IgD-negative memory B cell (primary cell): ENCODE data around the gene CRADD. TPM values are rescaled to one million over a fixed set of nuclear protein-coding genes. Genes with fewer than 3 reads are reported as not detected.
A peak's percentile ranks its signal among the peaks of the same experiment; 100 is the strongest.

ENCODE experiments used
- H3K27ac Mint-ChIP-seq, 3 donors: one replicate each; pipeline ENCODE4 v1.8.0; 2020 to 2022; ENCODE audit warnings: mild to moderate bottlenecking in 3 of 3, mixed read lengths in 3 of 3, moderate library complexity in 1 of 3
- H3K27me3 Mint-ChIP-seq: one replicate; pipeline ENCODE4 v1.8.0; 2021; ENCODE audit warnings: mixed read lengths
- H3K36me3 Mint-ChIP-seq: one replicate; pipeline ENCODE4 v1.8.0; 2020; ENCODE audit warnings: mild to moderate bottlenecking, mixed read lengths
- H3K4me1 Mint-ChIP-seq, 3 donors: one replicate each; pipeline ENCODE4 v1.8.0; 2020 to 2022; ENCODE audit warnings: mixed read lengths in 3 of 3, mild to moderate bottlenecking in 1 of 3
- H3K4me3 Mint-ChIP-seq, 4 donors: one replicate each; pipeline ENCODE4 v1.8.0; 2020 to 2022; ENCODE audit warnings: mild to moderate bottlenecking in 4 of 4, mixed read lengths in 4 of 4, moderate library complexity in 3 of 4
- H3K9me3 Mint-ChIP-seq, 3 donors: one replicate each; pipeline ENCODE4 v1.8.0; 2020 to 2021; ENCODE audit warnings: mixed read lengths in 3 of 3, mild to moderate bottlenecking in 1 of 3
- polyA plus RNA-seq: library from polyadenylated mRNA; unstranded; fragments of 300-500 nt; fragmentation: Illumina TruSeq; gene quantifications from one replicate; pipeline ENCODE4 v1.2.3, GENCODE V29; 2021

CRADD gene
- polyA plus RNA-seq, 1 donor from 2014 or later = 9.4 TPM

DNA sequence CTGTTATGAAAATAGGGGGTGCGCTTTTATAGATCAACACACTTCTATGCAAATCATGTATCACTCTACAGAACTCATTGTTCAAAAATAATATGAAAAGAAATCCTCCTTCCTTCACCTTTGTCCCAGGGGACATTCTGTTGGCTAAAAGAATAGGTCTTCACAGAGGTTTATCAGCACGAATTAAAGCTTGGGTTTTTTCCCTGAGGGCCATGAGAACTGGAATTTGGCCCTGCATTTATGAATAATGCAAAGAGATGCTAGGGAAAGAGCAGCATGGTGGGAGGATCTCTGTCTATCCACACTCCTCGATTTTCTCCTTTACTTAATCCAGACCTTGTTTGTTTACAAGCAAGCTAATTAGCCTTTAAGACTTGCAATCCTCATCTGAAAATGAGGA lies 16.2 kb upstream of the CRADD start:
- Mint-ChIP-seq H3K27ac (no peak overlapping the region), H3K9me3 (peaks cover 0 to 5% (median 4%) of the 10 kb centered on the region in 3 donors), H3K36me3 (peaks cover 2% of the 10 kb centered on the region), H3K4me1 (no peaks in the 10 kb centered on the region), H3K27me3 (no peaks in the 10 kb centered on the region), H3K4me3 (no peak overlapping the region)

DNA sequence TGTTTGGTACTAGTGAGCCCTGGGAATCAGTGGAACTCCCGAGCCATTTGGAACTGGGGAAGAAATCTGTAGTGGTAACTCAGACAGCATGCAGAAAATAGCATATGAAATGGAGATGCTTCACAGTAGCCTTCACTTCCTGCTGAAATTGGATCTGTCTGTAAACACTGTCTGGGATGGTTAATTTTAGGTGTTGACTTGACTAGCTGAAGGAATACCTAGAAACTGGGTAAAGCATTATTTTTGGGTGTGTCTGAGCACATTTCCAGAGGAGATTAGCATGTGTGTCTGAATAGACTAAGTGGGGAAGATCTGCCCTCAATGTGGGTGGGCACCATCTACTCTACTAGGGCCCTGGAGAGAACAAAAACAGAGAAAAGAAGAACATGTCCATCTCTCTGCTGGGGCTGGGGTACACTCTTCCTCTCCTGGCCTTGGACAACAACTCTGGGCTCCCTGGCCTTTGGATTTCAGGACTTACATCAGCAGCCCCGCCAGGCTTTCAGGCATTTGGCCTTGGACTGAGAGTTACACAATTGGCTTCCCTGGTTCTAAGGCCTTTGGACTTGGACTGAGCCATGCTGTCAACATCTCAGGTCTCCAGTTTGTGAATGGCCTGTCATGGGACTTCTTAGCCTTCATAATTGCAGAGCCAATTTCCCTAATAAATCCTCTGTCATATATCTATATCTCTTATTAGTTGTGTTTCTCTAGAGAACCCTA lies 14.0 kb upstream of the CRADD start:
- no peak overlapping the region for H3K4me3 Mint-ChIP-seq
- H3K4me1 Mint-ChIP-seq = no peaks in the 10 kb centered on the region
- H3K27ac Mint-ChIP-seq = no peak overlapping the region
- no peaks in the 10 kb centered on the region for H3K27me3 Mint-ChIP-seq
- peaks cover 0 to 2% (median 0%) of the 10 kb centered on the region in 3 donors for H3K9me3 Mint-ChIP-seq
- H3K36me3 Mint-ChIP-seq = peaks cover 4% of the 10 kb centered on the region

DNA sequence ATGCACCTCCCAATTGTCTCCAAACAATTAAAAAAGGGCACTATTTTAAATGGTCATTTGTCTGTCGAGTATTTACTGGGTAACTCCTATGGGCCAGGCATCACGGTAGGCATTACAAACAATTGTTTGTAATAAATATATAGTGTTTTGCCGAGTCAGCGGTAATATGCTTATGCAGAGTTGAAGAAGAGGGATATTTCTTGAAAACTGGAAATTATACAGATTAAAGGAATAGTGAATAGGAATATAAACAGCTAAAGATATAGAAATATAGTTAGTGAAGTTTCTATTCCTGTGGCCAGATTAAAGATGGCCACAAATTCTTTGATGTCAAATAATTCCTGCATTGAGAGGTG lies 13.5 kb upstream of the CRADD start:
- peaks cover 0 to 2% (median 0%) of the 10 kb centered on the region in 3 donors for H3K9me3 Mint-ChIP-seq
- H3K4me1 Mint-ChIP-seq = no peaks in the 10 kb centered on the region
- H3K27ac Mint-ChIP-seq = no peak overlapping the region
- H3K27me3 Mint-ChIP-seq = no peaks in the 10 kb centered on the region
- no peak overlapping the region for H3K4me3 Mint-ChIP-seq
- peaks cover 8% of the 10 kb centered on the region for H3K36me3 Mint-ChIP-seq

DNA sequence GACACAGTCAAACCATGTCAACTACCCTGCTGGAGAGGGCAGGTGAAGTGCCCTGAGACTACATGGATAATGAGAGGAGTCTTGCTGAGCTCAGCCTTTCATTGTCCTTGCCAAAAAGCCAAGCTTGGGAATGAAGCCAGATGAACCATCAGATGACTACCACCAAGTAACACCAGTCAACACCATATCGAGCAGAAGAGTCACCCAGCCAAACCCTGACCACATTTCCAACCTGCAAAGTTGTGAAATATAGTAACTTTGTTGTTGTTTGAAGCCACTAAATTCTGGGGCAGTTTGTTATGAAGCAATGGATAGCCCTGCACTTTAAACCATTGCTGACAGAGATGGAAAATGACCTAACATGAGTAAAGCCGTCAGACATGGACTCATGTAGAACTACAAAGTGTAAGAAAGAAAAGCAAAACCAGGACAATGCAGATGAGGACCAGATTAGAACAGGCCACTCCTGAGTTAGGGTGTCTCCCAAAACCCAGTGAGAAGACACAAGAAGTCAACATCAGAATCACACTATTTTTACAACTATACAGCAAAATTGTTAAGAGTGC lies 12.5 kb upstream of the CRADD start:
- H3K27me3 Mint-ChIP-seq = no peaks in the 10 kb centered on the region
- H3K27ac Mint-ChIP-seq = no peak overlapping the region
- peaks cover 8% of the 10 kb centered on the region for H3K36me3 Mint-ChIP-seq
- H3K4me1 Mint-ChIP-seq = no peaks in the 10 kb centered on the region
- peaks cover 2 to 3% (median 2%) of the 10 kb centered on the region in 3 donors for H3K9me3 Mint-ChIP-seq
- H3K4me3 Mint-ChIP-seq = no peak overlapping the region

DNA sequence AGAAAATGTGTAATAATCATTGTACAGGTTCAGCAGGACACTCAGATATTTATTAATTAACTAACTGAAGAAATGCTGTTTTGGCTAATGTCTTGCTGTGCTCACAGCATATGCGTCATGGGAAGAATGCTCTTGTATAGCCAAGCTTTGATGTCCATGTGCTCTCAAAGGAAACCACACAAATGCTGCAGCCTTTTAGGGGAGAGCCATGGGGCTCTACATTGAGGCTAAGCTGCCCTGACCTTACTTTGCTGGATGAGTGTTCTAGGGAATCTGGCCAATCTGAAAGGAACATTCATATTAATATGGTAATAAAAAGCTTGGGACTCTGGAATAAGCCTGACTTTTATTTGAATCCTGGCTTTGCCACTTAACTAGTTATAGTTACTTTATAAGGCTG lies 9.5 kb upstream of the CRADD start:
- H3K36me3 Mint-ChIP-seq = peaks cover 10% of the 10 kb centered on the region
- H3K27ac Mint-ChIP-seq = no peak overlapping the region
- H3K4me1 Mint-ChIP-seq = no peaks in the 10 kb centered on the region
- no peaks in the 10 kb centered on the region for H3K27me3 Mint-ChIP-seq
- H3K9me3 Mint-ChIP-seq = peaks cover 2 to 5% (median 3%) of the 10 kb centered on the region in 3 donors
- H3K4me3 Mint-ChIP-seq = no peak overlapping the region

DNA sequence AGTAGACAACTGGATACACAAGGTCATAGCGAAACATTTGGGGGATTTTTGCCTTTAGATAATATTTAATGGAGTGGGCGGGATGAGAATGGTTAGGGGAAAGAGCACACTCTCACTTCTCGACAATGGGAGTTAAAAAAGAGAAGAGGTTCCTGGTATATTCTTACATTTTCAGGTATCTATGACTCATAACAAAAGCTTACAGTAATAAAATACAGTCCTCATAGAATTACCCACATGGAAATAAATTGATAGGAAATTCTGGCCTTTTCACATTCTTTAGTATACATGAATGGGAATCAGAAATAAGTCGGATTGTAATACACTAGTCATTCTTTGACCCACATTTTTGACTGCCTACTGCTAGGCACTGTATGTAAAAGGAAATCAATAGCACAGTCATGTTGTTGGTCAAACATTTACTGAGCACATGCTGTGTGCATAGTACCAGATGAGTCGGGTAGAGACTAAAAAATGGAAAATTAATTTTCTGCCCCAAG lies 8.2 kb upstream of the CRADD start:
- Mint-ChIP-seq H3K4me3 (no peak overlapping the region), H3K36me3 (peaks cover 10% of the 10 kb centered on the region), H3K27me3 (peaks cover under 1% of the 10 kb centered on the region), H3K9me3 (peaks cover 2 to 5% (median 3%) of the 10 kb centered on the region in 3 donors), H3K4me1 (no peaks in the 10 kb centered on the region), H3K27ac (no peak overlapping the region)

DNA sequence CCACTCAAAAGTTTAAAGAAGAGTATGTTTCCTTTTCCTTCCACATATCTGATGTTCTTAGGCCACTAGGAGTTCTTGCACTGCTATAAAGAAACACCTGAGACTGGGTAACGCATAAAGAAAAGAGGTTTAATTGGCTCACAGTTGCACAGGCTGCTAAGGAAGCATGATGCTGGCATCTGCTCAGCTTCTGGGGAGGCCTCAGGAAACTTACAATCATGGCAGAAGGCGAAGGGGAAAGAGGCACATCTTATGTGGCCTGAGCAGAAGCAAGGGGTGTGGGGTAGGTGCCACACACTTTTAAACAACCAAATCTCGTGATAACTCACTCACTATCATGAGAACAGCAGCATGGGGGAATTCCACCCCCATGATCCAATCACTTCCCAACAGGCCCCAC lies 7.7 kb upstream of the CRADD start:
- no peaks in the 10 kb centered on the region for H3K4me1 Mint-ChIP-seq
- peaks cover 4% of the 10 kb centered on the region for H3K27me3 Mint-ChIP-seq
- peaks cover 8% of the 10 kb centered on the region for H3K36me3 Mint-ChIP-seq
- H3K9me3 Mint-ChIP-seq = peaks cover 2 to 5% (median 3%) of the 10 kb centered on the region in 3 donors
- no peak overlapping the region for H3K4me3 Mint-ChIP-seq
- H3K27ac Mint-ChIP-seq = no peak overlapping the region

DNA sequence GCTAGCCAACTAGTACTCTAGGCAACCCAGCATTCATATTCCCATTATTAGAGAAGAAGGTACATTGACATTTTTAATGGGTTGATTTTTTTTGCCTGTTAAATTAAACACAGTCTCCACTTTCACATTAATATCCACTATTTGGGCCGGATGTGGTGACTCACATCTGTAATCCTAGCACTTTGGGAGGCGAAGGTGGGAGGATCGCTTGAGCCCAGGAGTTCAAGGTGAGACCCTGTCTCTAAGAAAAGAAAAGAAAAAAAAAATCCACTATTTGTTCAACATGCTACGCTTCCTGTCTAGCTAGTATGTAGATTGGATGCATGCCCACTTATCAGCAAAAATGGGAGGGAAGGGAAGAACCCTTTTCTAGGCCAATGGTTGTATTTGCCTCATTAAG lies 7.1 kb upstream of the CRADD start:
- H3K4me3 Mint-ChIP-seq = no peak overlapping the region
- H3K27me3 Mint-ChIP-seq = peaks cover 4% of the 10 kb centered on the region
- H3K4me1 Mint-ChIP-seq = no peaks in the 10 kb centered on the region
- H3K27ac Mint-ChIP-seq = no peak overlapping the region
- H3K9me3 Mint-ChIP-seq = peaks cover 2 to 5% (median 3%) of the 10 kb centered on the region in 3 donors
- H3K36me3 Mint-ChIP-seq = peaks cover 8% of the 10 kb centered on the region

DNA sequence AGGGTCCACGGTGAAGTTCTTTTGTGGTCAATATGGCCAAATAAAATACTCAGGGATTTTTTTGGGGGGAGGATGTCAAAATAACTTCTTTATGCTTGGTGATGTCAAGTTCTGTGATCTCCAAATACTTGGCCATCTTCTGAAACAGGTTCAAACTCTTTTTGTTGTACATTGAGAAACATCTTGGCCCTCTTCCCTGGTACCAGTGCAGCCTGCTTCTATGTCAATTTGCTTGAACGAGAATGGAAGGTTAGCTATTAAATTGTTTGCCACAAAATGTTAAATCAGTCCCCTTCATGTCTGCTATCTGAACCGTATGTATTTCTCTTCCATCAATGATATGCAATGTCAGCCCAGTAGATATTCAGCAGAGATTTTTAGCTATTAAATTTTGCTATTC lies 6.1 kb upstream of the CRADD start:
- Mint-ChIP-seq H3K9me3 (peaks cover 2 to 5% (median 3%) of the 10 kb centered on the region in 3 donors), H3K27me3 (peaks cover 4% of the 10 kb centered on the region), H3K4me1 (no peaks in the 10 kb centered on the region), H3K36me3 (peaks cover 8% of the 10 kb centered on the region), H3K4me3 (no peak overlapping the region), H3K27ac (no peak overlapping the region)

DNA sequence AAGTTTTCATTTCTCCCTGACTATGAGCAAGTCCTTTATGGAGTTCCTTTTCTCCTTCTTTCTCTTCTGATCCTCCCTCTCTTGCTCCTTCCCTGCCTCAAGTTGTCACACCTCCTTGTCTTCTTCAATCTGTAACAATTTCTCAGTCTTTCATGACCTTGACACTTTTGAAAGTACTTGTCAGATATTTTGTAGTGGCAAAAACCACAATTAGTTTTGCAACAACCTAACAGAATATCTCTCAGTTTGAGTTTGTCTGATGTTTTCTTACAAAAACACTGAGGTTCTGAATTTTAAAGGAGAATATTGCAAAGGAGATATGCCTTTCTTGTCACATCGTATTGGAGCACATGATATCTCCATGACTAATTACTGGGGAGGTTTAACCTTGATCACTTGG lies 4.1 kb upstream of the CRADD start:
- Mint-ChIP-seq H3K4me1 (peaks cover 6 to 12% (median 7%) of the 10 kb centered on the region in 3 donors), H3K27ac (no peak overlapping the region), H3K36me3 (peaks cover 7% of the 10 kb centered on the region), H3K9me3 (peaks cover 2 to 9% (median 3%) of the 10 kb centered on the region in 3 donors), H3K27me3 (peaks cover 4% of the 10 kb centered on the region), H3K4me3 (no peak overlapping the region)

DNA sequence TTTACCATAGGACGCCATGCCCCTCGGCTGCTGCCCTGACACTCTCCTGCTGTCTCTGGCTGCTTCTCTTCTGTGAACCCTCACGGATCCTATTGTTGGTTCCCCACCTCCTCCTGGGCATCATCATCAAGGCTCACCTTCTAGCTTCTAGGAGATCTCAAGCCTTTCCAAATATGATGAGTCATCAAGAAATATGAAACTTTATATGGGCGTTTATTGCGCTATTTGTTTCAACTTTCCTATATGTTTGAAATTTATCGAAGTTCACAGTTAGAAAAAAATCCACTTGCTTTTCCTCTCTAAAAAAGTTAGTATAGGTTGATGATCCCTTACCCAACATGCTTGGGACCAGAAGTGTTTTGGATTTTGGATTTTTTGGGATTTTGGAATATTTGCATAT lies 2.8 kb upstream of the CRADD start:
- H3K27ac Mint-ChIP-seq = no peak overlapping the region
- H3K4me3 Mint-ChIP-seq = no peak overlapping the region
- peaks cover 4% of the 10 kb centered on the region for H3K36me3 Mint-ChIP-seq
- H3K4me1 Mint-ChIP-seq = peaks cover 10 to 20% (median 10%) of the 10 kb centered on the region in 3 donors
- peaks cover 0 to 9% (median under 1%) of the 10 kb centered on the region in 3 donors for H3K9me3 Mint-ChIP-seq
- peaks cover 4% of the 10 kb centered on the region for H3K27me3 Mint-ChIP-seq

DNA sequence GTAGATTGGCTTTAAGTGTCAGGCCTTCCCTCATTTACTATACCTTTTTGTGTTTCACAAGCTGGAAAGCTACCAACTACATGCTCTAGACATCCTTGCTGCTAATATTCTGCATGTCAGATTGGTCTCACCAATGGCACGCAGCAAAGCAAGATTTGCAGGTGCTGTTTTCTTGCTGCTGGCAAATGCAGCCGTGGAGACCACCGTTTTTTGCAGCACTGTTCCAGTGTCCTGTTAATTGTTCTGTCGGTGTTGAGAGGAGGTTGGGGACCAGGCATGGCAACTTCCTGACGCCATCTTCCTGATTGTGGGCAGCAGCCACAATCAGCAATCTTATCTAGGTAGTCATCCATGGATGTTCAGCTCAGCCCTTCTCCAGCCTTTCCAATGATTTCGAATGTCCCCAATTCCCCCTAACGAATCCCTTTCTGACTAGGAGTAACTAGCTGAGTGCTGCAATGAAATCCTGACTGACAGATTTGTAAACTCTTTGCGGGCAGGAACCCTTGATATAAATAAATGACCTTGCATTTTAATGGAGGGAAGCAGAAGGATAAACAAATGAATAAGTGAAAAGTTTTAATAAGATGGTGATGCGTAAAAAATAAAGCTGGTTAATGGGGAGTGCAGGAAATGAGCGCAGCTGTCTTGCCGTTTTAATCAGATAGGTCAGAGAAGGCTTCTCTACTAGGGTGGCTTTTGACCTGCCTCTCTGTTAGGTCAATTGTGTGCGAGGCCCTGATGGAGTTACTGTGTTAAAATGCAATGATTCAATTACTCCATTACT lies 574 bp upstream of the CRADD start:
- H3K4me1 Mint-ChIP-seq = peaks cover 10 to 21% (median 11%) of the 10 kb centered on the region in 3 donors
- peaks cover 0 to 6% (median 0%) of the 10 kb centered on the region in 3 donors for H3K9me3 Mint-ChIP-seq
- peaks cover 8% of the 10 kb centered on the region for H3K36me3 Mint-ChIP-seq
- peaks cover 4% of the 10 kb centered on the region for H3K27me3 Mint-ChIP-seq
- H3K27ac Mint-ChIP-seq = peak overlapping the region; percentile 97 to 100 (median 100)
- H3K4me3 Mint-ChIP-seq = peak overlapping the region; percentile 96 to 99 (median 98)

DNA sequence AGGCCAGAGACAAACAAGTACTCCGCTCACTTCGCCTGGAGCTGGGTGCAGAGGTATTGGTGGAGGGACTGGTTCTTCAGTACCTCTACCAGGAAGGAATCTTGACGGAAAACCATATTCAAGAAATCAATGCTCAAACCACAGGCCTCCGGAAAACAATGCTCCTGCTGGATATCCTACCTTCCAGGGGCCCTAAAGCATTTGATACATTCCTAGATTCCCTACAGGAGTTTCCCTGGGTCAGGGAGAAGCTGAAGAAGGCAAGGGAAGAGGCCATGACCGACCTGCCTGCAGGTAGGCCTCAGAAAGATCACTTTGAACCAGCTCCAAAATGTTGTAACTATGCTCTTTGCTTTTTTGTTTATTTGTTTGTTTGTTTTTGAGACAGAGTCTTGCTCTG lies 1.6 kb downstream of the CRADD start:
- Mint-ChIP-seq H3K4me1 (peaks cover 10 to 23% (median 13%) of the 10 kb centered on the region in 3 donors), H3K9me3 (peaks cover 0 to 6% (median 0%) of the 10 kb centered on the region in 3 donors)

DNA sequence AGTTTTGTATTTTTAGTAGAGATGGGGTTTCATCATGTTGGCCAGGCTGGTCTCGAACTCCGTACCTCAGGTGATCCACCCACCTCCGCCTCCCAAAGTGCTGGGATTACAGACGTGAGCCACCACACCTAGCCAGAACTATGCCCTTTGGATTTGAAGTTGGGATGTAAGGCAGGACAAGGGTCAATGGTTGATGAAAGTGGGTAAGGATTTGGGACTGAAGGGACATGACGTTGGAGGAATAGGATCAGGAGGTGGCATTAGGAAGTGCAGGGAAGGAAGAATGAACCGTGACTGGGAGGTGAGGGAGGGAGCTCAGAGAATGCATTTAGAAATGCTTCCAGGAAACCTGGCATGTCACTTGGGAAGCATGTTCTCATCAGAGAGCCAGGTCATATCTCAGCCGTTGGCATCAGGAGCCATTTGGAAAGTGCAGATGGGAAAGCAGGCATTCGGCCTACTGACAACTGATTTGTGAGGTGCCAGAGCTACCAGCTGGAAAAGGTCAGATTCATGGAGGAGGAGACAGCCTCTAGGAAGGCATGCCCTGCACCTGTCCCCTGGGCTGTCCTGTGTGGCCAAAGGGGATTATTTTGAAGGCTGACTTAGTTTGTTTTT lies 2.2 kb downstream of the CRADD start:
- H3K27me3 Mint-ChIP-seq = peaks cover 2% of the 10 kb centered on the region
- no peak overlapping the region for H3K27ac Mint-ChIP-seq
- H3K4me3 Mint-ChIP-seq = peak overlapping the region in 3 of 4 donors; percentile 5 to 96 (median 11)
- peaks cover 10 to 25% (median 13%) of the 10 kb centered on the region in 3 donors for H3K4me1 Mint-ChIP-seq
- peaks cover 11% of the 10 kb centered on the region for H3K36me3 Mint-ChIP-seq
- peaks cover 0 to 6% (median 0%) of the 10 kb centered on the region in 3 donors for H3K9me3 Mint-ChIP-seq

More for the DNA sequence above, 1.6 kb downstream of the CRADD start:
- peak overlapping the region in 1 of 3 donors; percentile 97 for H3K27ac Mint-ChIP-seq
- peak overlapping the region in 3 of 4 donors; percentile 5 to 98 (median 96) for H3K4me3 Mint-ChIP-seq
- H3K27me3 Mint-ChIP-seq = peaks cover 4% of the 10 kb centered on the region
- peaks cover 7% of the 10 kb centered on the region for H3K36me3 Mint-ChIP-seq
